ENCODE measurements around the gene GPC5. TPM values are rescaled to one million over a fixed set of nuclear protein-coding genes. Genes with fewer than 3 reads are reported as not detected.

GPC5 gene
- total and polyA plus RNA-seq, 2 donors (not counting 3 experiments of a cell fraction or from before 2014, with no cell fraction given) = 0.59 to 0.97 TPM

- H3K4me2 ChIP-seq (ENCODE audit: insufficient read depth, low read length) = no peak overlapping the region
- no peaks in the 10 kb centered on the region for H3K27me3 ChIP-seq (ENCODE audit: control insufficient read depth in 2 of 2, insufficient read depth in 2 of 2, low read length in 2 of 2)
- H3K4me3 ChIP-seq (replicated peaks in 1 of 3; ENCODE audit: insufficient read depth in 1 of 3, low read depth in 1 of 3, low read length in 3 of 3) = no peak overlapping the region
- H4K20me1 ChIP-seq (replicated peaks; ENCODE audit: control insufficient read depth, extremely low read depth, insufficient read depth, low read length) = no peaks in the 10 kb centered on the region
- no peak for FAIRE-seq
- DNase-seq (ENCODE audit: low read depth, low spot score) = no peak
- ChIA-PET CTCF (no interaction called here), POLR2A (no interaction called here)
- dilution Hi-C loops (cut with MboI; ENCODE audit: extremely low pct_ligation_motif_present, low sequenced_read_pairs) (no loop called here), intact Hi-C loops (cut with micrococcal nuclease) (no loop called here)
- H3K9me1 ChIP-seq (replicated peaks; ENCODE audit: control insufficient read depth, extremely low read depth, insufficient read depth, low read length) = no peaks in the 10 kb centered on the region
- no peak overlapping the region for H2AFZ ChIP-seq (ENCODE audit: low read depth, low read length)
- no peaks in the 10 kb centered on the region for H3K4me1 ChIP-seq (ENCODE audit: control insufficient read depth, extremely low read depth, insufficient read depth, low read length)
- TF ChIP-seq MYC (IDR thresholded peaks at IDR 0.05; ENCODE audit: low read depth, low read length) (no peak), POLR2AphosphoS5 (IDR thresholded peaks at IDR 0.05; ENCODE audit: insufficient read depth, low read depth, low read length) (no peak), JUN (IDR thresholded peaks at IDR 0.05; ENCODE audit: borderline replicate concordance, insufficient read depth, insufficient read length, low read depth) (no peak), FOS (IDR thresholded peaks at IDR 0.05; ENCODE audit: borderline replicate concordance, insufficient read depth, low read length) (no peak), GATA2 (IDR thresholded peaks at IDR 0.05; ENCODE audit: insufficient read depth, insufficient read length, low read depth, low read length) (no peak), POLR2A (IDR thresholded peaks at IDR 0.05; ENCODE audit: low read depth, low read length) (no peak)
- TF ChIP-seq, protein P1, sequence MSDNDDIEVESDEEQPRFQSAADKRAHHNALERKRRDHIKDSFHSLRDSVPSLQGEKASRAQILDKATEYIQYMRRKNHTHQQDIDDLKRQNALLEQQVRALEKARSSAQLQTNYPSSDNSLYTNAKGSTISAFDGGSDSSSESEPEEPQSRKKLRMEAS (IDR thresholded peaks at IDR 0.05; ENCODE audit: insufficient read depth, insufficient read length) = no peak
- TF ChIP-seq, protein P2, sequence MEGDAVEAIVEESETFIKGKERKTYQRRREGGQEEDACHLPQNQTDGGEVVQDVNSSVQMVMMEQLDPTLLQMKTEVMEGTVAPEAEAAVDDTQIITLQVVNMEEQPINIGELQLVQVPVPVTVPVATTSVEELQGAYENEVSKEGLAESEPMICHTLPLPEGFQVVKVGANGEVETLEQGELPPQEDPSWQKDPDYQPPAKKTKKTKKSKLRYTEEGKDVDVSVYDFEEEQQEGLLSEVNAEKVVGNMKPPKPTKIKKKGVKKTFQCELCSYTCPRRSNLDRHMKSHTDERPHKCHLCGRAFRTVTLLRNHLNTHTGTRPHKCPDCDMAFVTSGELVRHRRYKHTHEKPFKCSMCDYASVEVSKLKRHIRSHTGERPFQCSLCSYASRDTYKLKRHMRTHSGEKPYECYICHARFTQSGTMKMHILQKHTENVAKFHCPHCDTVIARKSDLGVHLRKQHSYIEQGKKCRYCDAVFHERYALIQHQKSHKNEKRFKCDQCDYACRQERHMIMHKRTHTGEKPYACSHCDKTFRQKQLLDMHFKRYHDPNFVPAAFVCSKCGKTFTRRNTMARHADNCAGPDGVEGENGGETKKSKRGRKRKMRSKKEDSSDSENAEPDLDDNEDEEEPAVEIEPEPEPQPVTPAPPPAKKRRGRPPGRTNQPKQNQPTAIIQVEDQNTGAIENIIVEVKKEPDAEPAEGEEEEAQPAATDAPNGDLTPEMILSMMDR (IDR thresholded peaks at IDR 0.05; ENCODE audit: extremely low read depth in 1 of 2, insufficient read depth in 1 of 2, low read depth in 1 of 2, low read length in 2 of 2) = no peak
- no peak overlapping the region for H3K9ac ChIP-seq (replicated peaks; ENCODE audit: extremely low read depth, insufficient read depth, low read length)
- BruUV-seq (replicated peaks) = no TSS peak
- no peaks in the 10 kb centered on the region for H3K79me2 ChIP-seq (ENCODE audit: control insufficient read depth, insufficient read depth, low read length)
- no peak overlapping the region for H3K27ac ChIP-seq (ENCODE audit: insufficient read depth, low read depth, low read length)
- peaks cover 3% of the 10 kb centered on the region for H3K9me3 ChIP-seq (replicated peaks; ENCODE audit: control insufficient read depth, insufficient read depth, low read length)
- no peaks in the 10 kb centered on the region for H3K36me3 ChIP-seq (ENCODE audit: control insufficient read depth in 2 of 2, extremely low read depth in 1 of 2, insufficient read depth in 2 of 2, low read length in 2 of 2)
These were observed 1016.4 kb downstream of the GPC5 start for GRCh38 chr13:92414851-92415250.

All from endothelial cell of umbilical vein (primary cell).